ENCODE results near the gene ECT2. TPM values are rescaled to one million over a fixed set of nuclear protein-coding genes. Genes with fewer than 3 reads are reported as not detected.

ECT2 gene
- total RNA-seq, 1 experiment from 2014 or later, result 81.3 TPM

- no peak overlapping the region for H4K91ac ChIP-seq (ENCODE audit: insufficient read length, low read depth, low read length)
- H2BK120ac ChIP-seq (ENCODE audit: low read depth, low read length, poor library complexity, severe bottlenecking), result no peak overlapping the region
- H3K9me3 Mint-ChIP-seq, result no peaks in the 10 kb centered on the region
- DNase-seq, result no peak
- H3K79me2 ChIP-seq (ENCODE audit: insufficient read depth, low read length), result no peaks in the 10 kb centered on the region
- no peak overlapping the region for H3K4me3 Mint-ChIP-seq
- no peak overlapping the region for H3K4ac ChIP-seq (ENCODE audit: low read depth, low read length)
- H3K4me1 Mint-ChIP-seq, result no peaks in the 10 kb centered on the region
- H4K20me1 ChIP-seq (ENCODE audit: control insufficient read depth, insufficient read depth, insufficient read length), result no peaks in the 10 kb centered on the region
- no peaks in the 10 kb centered on the region for H3K4me1 ChIP-seq (ENCODE audit: insufficient read depth, low read length)
- no peak overlapping the region for H2AFZ ChIP-seq (ENCODE audit: low read length)
- no peak overlapping the region for H2BK12ac ChIP-seq (ENCODE audit: insufficient read length, low read depth, low read length)
- H2AK5ac ChIP-seq (ENCODE audit: insufficient read length, low read length), result no peak overlapping the region
- no peak overlapping the region for H2BK20ac ChIP-seq (ENCODE audit: low read depth, low read length, poor library complexity, severe bottlenecking)
- no peak overlapping the region for H3K27ac ChIP-seq (ENCODE audit: insufficient read length, low read depth, low read length)
- H3K27ac Mint-ChIP-seq, result no peak overlapping the region
- H3K27me3 ChIP-seq (ENCODE audit: insufficient read depth, low read length), result no peaks in the 10 kb centered on the region
- H3T11ph ChIP-seq (ENCODE audit: low read length), result no peak overlapping the region
- no peak overlapping the region for H4K5ac ChIP-seq (ENCODE audit: insufficient read length, low read depth, low read length)
- no CpG with 5 or more reads among the region's 2 CpGs for WGBS (ENCODE audit: extremely low coverage, insufficient read length, low lambda C conversion rate)
- H3K23ac ChIP-seq (ENCODE audit: insufficient read length, low read depth, low read length), result no peak overlapping the region
- H3K18ac ChIP-seq (ENCODE audit: insufficient read length, low read depth, low read length), result no peak overlapping the region
- H3K14ac ChIP-seq (ENCODE audit: insufficient read depth, low read length), result no peak overlapping the region
- H3K9me3 ChIP-seq (ENCODE audit: control insufficient read depth, low read depth, low read length), result no peaks in the 10 kb centered on the region
- H3K27me3 Mint-ChIP-seq (ENCODE audit: low read depth), result no peaks in the 10 kb centered on the region
- H4K8ac ChIP-seq (replicated peaks; ENCODE audit: insufficient read length, low read depth, low read length), result no peak overlapping the region
- no peak for TF ChIP-seq CTCF (conservative IDR thresholded peaks at IDR 0.05)
- H3K36me3 Mint-ChIP-seq (ENCODE audit: insufficient read depth in 1 of 3, low read depth in 3 of 3), result no peaks in the 10 kb centered on the region
- no peak overlapping the region for H2BK15ac ChIP-seq (ENCODE audit: low read depth, low read length)
- H3K56ac ChIP-seq (ENCODE audit: insufficient read length, low read depth, low read length), result no peak overlapping the region
- H3K23me2 ChIP-seq (ENCODE audit: insufficient read length, low read depth, low read length, poor library complexity, severe bottlenecking), result no peaks in the 10 kb centered on the region
- no peak overlapping the region for H3K9ac ChIP-seq (ENCODE audit: extremely low read depth, insufficient read length, low read length)
- no peak overlapping the region for H3K4me2 ChIP-seq (ENCODE audit: insufficient read depth, insufficient read length, low read length)
- H2BK5ac ChIP-seq (ENCODE audit: insufficient read length, low read length), result no peak overlapping the region
- no peaks in the 10 kb centered on the region for H3K79me1 ChIP-seq (ENCODE audit: insufficient read depth, low read depth, low read length, poor library complexity, severe bottlenecking)
These were observed 82.5 kb downstream of the ECT2 start for GRCh38 chr3:172832983-172833382.
